Gastrocnemius medialis (tissue), 4 donors: ENCODE results near the gene GMPR. TPM values are rescaled to one million over a fixed set of nuclear protein-coding genes. Genes with fewer than 3 reads are reported as not detected.

Source experiments
- ATAC-seq, 2 donors: fragments of 150-250 bp; one replicate each; pipeline ENCODE4 v1.9.1; 2016
- DNase-seq, 2 donors: peaks; one replicate each; pipeline ENCODE4 v3.0.0-alpha.2; 2019
- H3K27ac ChIP-seq, 4 donors: fragments of 200-600 bp; sonication (generic); 1 replicate in 1 of 4; 2 replicates in 3 of 4; pipeline ENCODE4 v1.5.1; 2016 to 2018; ENCODE audit warnings: mild to moderate bottlenecking in 2 of 4, moderate library complexity in 1 of 4
- H3K27me3 ChIP-seq, 3 donors: fragments of 200-600 bp; sonication (generic) in 2 of 3; 1 replicate in 1 of 3; 2 replicates in 2 of 3; pipeline versions ENCODE4 v1.5.1 to v1.6.0; 2016 to 2019; ENCODE audit warnings: mild to moderate bottlenecking in 1 of 3, moderate library complexity in 1 of 3
- H3K36me3 ChIP-seq, 2 donors: fragments of 200-600 bp; sonication (generic) in 1 of 2; one replicate each; pipeline ENCODE4 v1.5.1; 2017 to 2018
- H3K4me1 ChIP-seq, 2 donors: fragments of 200-600 bp; sonication (generic) in 1 of 2; one replicate each; pipeline ENCODE4 v1.5.1; 2016 to 2017; ENCODE audit warnings: mild to moderate bottlenecking in 2 of 2
- H3K4me3 ChIP-seq, 4 donors: fragments of 200-600 bp; sonication (generic) in 3 of 4; 1 replicate in 1 of 4; 2 replicates in 3 of 4; pipeline ENCODE4 v1.5.1; 2016 to 2019; ENCODE audit warnings: mild to moderate bottlenecking in 2 of 4
- H3K9me3 ChIP-seq, 3 donors: fragments of 200-600 bp; sonication (generic) in 2 of 3; 1 replicate in 1 of 3; 2 replicates in 2 of 3; pipeline ENCODE4 v1.5.1; 2016 to 2019
- POLR2A ChIP-seq, 2 donors: fragments of 450-650 bp; IDR thresholded peaks; one replicate each; pipeline ENCODE4 v1.6.1; 2017; ENCODE audit warnings: antibody characterized with exemption in 2 of 2, mild to moderate bottlenecking in 2 of 2, moderate library complexity in 2 of 2
- in situ Hi-C, 4 donors: fragments of 200-750 bp; cut with MboI; loops; one replicate each; pipeline versions ENCODE4 v1.15.0 to v1.8.0; 2017; ENCODE audit warnings: low sequenced_read_pairs in 4 of 4
- intact Hi-C: fragments of 100-400 bp; cut with DNase I; formaldehyde crosslinking; loops from one replicate; pipeline ENCODE4 v1.15.1; 2023; ENCODE audit warnings: low total_unique reads
- total RNA-seq, 4 donors: library from RNA; depleted of rRNA; stranded (reverse); fragments of >200 nt; gene quantifications; one replicate each; pipeline versions ENCODE4 v1.1.0 to v1.2.3, GENCODE V29; 2016
- TF ChIP-seq, protein P1 (sequence below), 5 experiments: fragments of 450-650 bp in 3 of 5; fragments of 200-600 bp in 2 of 5; sonication (generic) in 2 of 5; IDR thresholded peaks in 4 of 5; conservative IDR thresholded peaks in 1 of 5; 1 replicate in 4 of 5; 2 replicates in 1 of 5; pipeline ENCODE4 v1.5.1; 2016 to 2019; ENCODE audit warnings: antibody characterized with exemption in 5 of 5, mild to moderate bottlenecking in 3 of 5, moderate library complexity in 3 of 5

GMPR gene
- total RNA-seq, 4 donors from 2014 or later, result 109 to 266 (median 239) TPM

DNA sequence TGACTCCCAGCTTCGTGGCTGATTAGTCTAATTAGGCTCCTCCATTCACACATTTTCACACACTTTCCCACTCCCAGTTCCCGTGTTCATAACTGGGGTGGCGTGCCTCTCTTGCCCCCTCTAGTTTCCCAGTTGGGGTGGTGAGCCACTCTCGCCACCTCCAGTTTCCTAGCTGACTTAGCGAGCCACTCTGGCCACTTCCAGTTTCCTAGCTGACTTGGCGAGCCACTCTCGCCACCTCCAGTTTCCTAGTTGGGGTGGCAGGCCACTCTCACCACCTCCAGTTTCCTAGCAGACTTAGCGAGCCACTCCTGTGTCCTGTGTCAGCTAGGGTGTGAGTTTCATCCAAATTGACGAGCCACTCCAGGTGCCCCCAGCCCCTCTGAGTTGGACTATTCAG, 7.4 kb upstream of the GMPR start:
- intact Hi-C loops, result loop anchor here (2.0 kb wide), 1 partner anchor 100 kb away; no protein-coding TSS in a partner anchor
- in situ Hi-C loops, result loop anchor here in 2 of 4 donors (5.0 to 10.0 kb wide), 2 partner anchors 94 to 96 kb away; no protein-coding TSS in a partner anchor

DNA sequence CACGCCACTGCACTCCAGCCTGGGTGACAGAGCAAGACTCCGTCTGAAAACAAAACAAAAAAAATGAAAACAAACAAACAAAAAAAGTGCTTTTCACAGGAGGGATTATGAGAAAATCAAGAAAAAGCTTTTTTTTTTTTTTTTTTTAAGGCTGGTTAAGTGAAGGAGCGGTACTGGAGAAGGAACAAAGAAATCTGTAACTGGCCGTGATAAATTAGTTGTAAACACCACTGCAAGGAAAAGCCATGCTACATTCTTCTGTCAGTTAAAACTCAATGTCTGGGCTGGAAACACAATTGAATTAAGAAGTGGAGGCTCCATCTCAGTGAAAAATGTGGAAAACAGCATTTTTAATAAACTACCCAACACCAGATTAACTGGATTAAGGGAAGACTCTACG, 6.3 kb upstream of the GMPR start:
- no peak for DNase-seq
- Histone ChIP-seq H3K36me3 (no peaks in the 10 kb centered on the region), H3K27ac (no peak overlapping the region), H3K27me3 (no peaks in the 10 kb centered on the region), H3K9me3 (no peaks in the 10 kb centered on the region), H3K4me3 (no peak overlapping the region), H3K4me1 (peaks cover 15 to 18% of the 10 kb centered on the region in 2 donors)
- in situ Hi-C loops (loop anchor here in 2 of 4 donors (5.0 to 10.0 kb wide), 2 partner anchors 93 to 95 kb away; no protein-coding TSS in a partner anchor), intact Hi-C loops (no loop called here)
- no peak for TF ChIP-seq POLR2A (IDR thresholded peaks at IDR 0.05)
- TF ChIP-seq, protein P1, sequence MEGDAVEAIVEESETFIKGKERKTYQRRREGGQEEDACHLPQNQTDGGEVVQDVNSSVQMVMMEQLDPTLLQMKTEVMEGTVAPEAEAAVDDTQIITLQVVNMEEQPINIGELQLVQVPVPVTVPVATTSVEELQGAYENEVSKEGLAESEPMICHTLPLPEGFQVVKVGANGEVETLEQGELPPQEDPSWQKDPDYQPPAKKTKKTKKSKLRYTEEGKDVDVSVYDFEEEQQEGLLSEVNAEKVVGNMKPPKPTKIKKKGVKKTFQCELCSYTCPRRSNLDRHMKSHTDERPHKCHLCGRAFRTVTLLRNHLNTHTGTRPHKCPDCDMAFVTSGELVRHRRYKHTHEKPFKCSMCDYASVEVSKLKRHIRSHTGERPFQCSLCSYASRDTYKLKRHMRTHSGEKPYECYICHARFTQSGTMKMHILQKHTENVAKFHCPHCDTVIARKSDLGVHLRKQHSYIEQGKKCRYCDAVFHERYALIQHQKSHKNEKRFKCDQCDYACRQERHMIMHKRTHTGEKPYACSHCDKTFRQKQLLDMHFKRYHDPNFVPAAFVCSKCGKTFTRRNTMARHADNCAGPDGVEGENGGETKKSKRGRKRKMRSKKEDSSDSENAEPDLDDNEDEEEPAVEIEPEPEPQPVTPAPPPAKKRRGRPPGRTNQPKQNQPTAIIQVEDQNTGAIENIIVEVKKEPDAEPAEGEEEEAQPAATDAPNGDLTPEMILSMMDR (IDR thresholded peaks at IDR 0.05 in 4 of 5, conservative IDR thresholded peaks at IDR 0.05 in 1 of 5), result no peak
- no peak for ATAC-seq

More for the DNA sequence above, 7.4 kb upstream of the GMPR start:
- ATAC-seq, result no peak
- Histone ChIP-seq H3K27me3 (no peaks in the 10 kb centered on the region), H3K9me3 (no peaks in the 10 kb centered on the region), H3K27ac (peak overlapping the region in 2 of 4 donors; percentile 35 to 43), H3K36me3 (no peaks in the 10 kb centered on the region), H3K4me1 (peaks cover 8 to 14% of the 10 kb centered on the region in 2 donors), H3K4me3 (no peak overlapping the region)
- TF ChIP-seq, protein P1 (IDR thresholded peaks at IDR 0.05 in 4 of 5, conservative IDR thresholded peaks at IDR 0.05 in 1 of 5), result no peak
- TF ChIP-seq POLR2A (IDR thresholded peaks at IDR 0.05), result no peak
- no peak for DNase-seq

DNA sequence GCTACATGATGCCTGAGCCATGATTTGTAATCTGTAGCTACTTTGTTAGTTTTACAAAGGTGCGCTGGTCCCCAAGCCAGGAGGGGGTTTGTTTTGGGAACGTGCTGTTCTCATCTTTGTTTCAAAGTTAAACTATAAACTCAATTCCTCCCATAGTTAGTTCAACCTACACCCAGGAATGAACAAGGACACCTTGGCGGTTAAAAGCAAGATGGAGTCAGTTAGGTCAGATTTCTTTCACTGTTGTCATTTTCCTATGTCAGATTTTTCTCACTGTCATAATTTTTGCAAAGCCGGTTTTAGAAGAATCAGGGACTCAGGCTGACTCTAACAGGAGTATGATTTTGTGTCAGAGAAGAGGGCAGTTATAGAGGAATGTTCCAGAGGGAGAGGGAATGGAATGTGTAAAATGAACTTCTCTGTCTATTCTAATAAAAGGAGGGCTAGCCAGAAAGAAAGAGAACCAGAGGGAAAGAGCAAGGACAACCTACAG, 2.3 kb upstream of the GMPR start:
- no peak overlapping the region for H3K4me3 ChIP-seq
- in situ Hi-C loops, result loop anchor here in 1 of 4 donors (10.0 kb wide), 1 partner anchor 89 kb away; no protein-coding TSS in a partner anchor
- H3K9me3 ChIP-seq, result no peaks in the 10 kb centered on the region
- H3K27me3 ChIP-seq, result no peaks in the 10 kb centered on the region
- DNase-seq (no peak), ATAC-seq (no peak)
- peak overlapping the region; percentile 97 to 99 (median 98) for H3K27ac ChIP-seq
- no peaks in the 10 kb centered on the region for H3K36me3 ChIP-seq
- intact Hi-C loops, result loop anchor here (5.0 kb wide), 1 partner anchor 104 kb away; no protein-coding TSS in a partner anchor
- no peak for TF ChIP-seq POLR2A (IDR thresholded peaks at IDR 0.05)
- TF ChIP-seq, protein P1 (IDR thresholded peaks at IDR 0.05 in 4 of 5, conservative IDR thresholded peaks at IDR 0.05 in 1 of 5), result no peak
- H3K4me1 ChIP-seq, result peaks cover 24 to 26% of the 10 kb centered on the region in 2 donors

DNA sequence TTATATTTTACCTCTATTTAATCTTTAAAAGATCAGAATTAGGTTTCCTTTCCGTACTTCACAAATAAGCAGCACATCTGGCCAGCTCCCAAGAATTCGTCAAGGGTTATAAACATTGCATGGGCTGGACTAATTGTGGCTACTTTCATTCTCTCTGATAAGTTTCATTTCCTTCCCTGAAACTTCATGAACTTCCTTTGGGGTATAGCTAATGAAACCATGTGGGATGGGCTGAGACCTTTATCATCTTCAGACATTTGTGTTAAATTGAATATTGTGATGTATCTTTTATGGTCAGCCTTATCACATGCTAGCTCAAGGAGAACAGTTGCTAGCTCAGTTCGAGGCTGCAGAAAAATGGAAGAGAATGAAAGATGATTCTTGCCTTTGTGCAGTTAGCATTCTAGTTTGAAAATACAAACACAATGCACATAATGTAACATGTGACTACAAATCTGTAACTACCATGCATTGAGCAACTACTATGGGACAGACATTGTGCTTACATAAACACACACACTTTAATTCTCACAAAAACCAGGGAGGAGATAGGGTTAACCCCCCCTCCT, 1.7 kb upstream of the GMPR start:
- intact Hi-C loops, result loop anchor here (5.0 kb wide), 1 partner anchor 104 kb away; no protein-coding TSS in a partner anchor
- no peaks in the 10 kb centered on the region for H3K9me3 ChIP-seq
- peak overlapping the region; percentile 97 to 99 (median 98) for H3K27ac ChIP-seq
- no peaks in the 10 kb centered on the region for H3K36me3 ChIP-seq
- ATAC-seq (no peak), DNase-seq (no peak)
- no peaks in the 10 kb centered on the region for H3K27me3 ChIP-seq
- in situ Hi-C loops, result loop anchor here in 1 of 4 donors (10.0 kb wide), 1 partner anchor 88 kb away; no protein-coding TSS in a partner anchor
- TF ChIP-seq, protein P1 (IDR thresholded peaks at IDR 0.05 in 4 of 5, conservative IDR thresholded peaks at IDR 0.05 in 1 of 5), result no peak
- no peak for TF ChIP-seq POLR2A (IDR thresholded peaks at IDR 0.05)
- peaks cover 30 to 33% of the 10 kb centered on the region in 2 donors for H3K4me1 ChIP-seq
- peak overlapping the region in 2 of 4 donors; percentile 7 to 11 for H3K4me3 ChIP-seq
